GM19025 (cell line): ENCODE data around the gene RAI1.

Experiments
- ATAC-seq: cut with Tn5 transposase; IDR thresholded peaks from one replicate; pipeline ENCODE4 v1.9.1; 2021; ENCODE audit warnings: mild to moderate bottlenecking, low read depth, moderate library complexity; ENCODE audit not compliant: unreplicated experiment

Gene RAI1

GRCh38 chr17:17851103-17852002 is 170.1 kb downstream of the RAI1 start:
- no peak for ATAC-seq

GRCh38 chr17:17852930-17853329 is 171.7 kb downstream of the RAI1 start:
- ATAC-seq: no peak

DNA sequence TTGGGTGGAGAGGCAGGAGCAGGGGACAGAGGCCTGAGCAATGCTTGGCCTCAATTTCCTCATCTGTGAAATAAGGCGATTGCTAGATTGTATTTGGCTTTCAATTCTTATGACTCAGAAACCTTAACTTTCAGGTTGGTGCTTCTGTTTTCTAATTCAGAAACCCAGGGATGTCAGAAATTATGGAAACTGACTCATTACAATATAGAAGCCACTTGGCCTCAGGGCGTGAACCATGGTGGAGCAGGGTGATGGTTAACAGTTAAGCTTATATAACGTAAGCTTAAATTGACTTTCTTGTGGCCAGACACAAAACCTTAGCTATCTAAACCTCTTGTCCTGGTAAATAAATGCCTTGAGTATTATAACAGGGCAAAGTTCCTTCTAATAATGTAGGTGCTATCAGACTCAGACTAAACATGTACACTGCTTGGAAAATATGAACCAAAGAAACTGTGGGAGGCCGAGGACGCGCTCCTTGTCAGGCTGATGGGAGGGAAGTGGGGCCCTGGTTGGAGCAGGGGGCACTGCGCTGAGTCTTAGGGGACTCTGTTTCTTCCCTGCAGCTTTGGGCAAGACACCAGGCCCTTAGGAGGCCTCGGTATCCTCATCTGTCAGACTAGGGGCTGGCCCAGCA is 172.7 kb downstream of the RAI1 start:
- no peak for ATAC-seq

- no peak for ATAC-seq
These were observed 174.7 kb downstream of the RAI1 start for GRCh38 chr17:17855976-17856375.

DNA sequence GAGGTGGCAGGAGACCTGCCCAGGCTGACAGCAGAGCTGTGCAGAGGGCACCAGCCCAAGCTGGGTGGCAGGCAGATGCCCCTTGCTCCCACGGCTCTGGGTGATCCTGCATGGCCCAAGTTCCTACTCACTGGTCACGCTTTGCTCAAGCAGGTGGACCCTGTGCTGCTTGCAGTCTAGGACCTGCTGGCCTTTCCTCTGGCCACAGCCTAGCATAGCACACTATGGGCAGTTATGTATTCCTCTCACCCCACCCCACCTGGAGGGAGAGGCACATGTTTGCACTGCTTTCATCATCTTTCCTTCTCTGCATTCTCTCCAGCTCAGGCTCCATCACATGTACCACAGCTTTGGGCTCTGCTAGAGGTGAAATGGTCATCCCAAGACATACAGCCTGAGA is 175.1 kb downstream of the RAI1 start:
- no peak for ATAC-seq

DNA sequence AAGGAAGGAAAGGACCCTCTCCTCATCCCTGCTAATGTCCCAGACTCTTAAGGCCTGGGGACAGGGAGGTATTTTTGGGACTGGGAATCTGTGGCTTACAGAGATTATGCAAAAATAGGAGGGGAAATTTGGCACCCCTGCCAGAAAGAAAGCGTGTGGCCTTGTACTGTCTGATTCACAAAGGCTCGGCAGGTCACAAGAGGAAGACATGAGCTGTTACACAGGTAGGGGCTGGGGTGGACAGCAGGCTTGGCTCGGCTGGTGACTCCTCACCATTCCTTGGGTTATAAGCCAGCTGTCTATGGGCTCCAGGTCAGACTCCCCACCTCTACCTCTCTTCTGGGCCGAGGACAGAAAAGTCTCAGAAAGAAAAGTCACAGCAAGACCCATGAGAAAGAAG is 176.2 kb downstream of the RAI1 start:
- no peak for ATAC-seq

DNA sequence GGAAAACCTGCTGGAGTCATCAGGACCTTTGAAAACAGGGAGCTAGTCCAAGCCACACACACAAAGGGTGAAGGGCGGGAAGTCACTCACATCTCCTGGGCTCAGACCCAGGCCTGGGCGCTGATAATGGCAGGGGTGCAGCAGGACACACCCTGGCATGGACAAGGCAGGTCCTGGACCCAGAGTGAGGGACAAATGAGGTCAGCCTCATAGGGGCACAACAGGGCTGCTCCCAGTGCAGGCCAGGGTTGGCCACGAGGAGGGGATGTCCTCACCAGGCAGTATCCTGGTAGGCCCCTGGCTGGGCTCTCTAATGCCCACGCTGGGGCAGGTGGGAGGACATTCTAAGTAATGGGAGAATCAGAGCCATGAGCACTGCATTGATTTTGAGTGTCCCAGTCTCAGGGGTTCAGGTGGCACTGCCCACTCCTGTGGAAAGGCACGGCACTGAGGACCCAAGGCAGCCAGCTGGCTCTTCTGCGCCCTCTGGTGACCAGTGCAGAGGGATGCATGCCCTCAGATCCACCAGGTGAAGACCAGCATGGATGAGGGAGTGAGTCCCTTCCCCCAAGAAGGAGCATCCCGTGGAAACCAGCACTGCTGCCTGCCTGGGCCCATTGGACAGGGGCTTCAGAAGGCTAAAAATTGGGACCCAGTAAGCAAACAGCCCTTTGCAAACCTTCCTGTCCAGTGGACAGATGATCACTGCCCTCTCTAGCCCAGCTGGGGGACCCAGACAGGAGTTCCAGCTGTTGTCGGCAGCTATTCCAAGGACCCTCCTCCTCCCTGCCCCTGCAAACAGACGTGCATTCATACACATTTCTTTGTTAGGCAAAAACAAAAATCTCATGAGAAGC is 178.9 kb downstream of the RAI1 start:
- no peak for ATAC-seq

DNA sequence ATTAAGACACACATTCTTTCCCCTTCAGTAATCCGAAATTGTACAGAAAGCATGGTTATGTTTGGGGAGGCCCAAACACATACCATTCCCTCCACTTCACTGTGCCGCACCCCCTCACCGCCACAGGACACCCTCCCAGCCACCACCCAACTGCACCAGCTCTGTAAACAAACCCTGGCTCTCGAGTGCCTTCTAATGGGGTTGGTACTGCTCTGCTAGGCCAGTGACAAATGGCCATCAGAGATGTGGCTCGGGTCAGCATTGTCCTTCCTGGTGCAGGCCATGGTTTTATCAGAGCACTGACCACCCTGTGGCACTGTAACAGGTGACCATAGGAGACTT is 179.5 kb downstream of the RAI1 start:
- ATAC-seq: no peak
